GM12873 (cell line): ENCODE results near the gene ASB2.

Source experiments
- TF ChIP-seq, protein P1 (sequence below): IDR thresholded peaks from 2 replicates; pipeline ENCODE4 v1.5.1; 2012; ENCODE audit warnings: low read depth, mild to moderate bottlenecking, moderate library complexity, low read length, control low read depth; ENCODE audit not compliant: insufficient read depth; ENCODE audit errors: missing control alignments

Gene ASB2

DNA sequence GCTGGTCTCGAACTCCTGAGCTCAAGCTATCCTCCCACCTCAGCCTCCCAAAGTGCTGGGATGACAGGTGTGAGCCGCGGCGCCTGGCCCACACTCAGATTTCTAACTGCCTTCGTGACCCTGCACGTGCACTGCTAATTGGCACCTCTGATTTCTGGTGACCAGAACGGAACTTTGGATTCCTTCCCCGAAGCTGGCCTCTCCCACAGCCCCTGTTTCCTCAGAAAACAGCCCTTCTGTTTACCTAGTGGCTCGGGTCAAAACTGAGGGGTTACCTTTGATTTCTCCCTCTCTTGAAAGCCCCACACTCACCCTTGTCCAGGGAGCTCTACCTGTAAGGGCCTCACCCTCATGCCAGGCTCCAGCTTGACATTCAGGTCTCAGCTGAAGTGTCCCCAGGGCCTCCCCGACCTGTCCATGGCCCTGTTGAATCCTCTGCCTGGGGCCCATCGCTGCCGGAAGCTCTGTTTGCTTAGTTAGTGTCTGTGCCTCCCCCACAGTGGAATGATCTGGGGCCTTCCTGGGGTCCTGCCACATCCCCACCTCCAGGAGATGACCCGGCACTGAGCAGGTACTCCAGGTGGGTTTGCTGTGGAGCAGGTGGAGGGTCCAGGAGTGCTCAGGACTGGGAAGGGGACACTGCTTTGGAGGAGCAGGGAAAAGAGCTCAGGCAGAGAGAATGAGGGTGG lies 73.6 kb downstream of the ASB2 start:
- TF ChIP-seq, protein P1, sequence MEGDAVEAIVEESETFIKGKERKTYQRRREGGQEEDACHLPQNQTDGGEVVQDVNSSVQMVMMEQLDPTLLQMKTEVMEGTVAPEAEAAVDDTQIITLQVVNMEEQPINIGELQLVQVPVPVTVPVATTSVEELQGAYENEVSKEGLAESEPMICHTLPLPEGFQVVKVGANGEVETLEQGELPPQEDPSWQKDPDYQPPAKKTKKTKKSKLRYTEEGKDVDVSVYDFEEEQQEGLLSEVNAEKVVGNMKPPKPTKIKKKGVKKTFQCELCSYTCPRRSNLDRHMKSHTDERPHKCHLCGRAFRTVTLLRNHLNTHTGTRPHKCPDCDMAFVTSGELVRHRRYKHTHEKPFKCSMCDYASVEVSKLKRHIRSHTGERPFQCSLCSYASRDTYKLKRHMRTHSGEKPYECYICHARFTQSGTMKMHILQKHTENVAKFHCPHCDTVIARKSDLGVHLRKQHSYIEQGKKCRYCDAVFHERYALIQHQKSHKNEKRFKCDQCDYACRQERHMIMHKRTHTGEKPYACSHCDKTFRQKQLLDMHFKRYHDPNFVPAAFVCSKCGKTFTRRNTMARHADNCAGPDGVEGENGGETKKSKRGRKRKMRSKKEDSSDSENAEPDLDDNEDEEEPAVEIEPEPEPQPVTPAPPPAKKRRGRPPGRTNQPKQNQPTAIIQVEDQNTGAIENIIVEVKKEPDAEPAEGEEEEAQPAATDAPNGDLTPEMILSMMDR = no peak

DNA sequence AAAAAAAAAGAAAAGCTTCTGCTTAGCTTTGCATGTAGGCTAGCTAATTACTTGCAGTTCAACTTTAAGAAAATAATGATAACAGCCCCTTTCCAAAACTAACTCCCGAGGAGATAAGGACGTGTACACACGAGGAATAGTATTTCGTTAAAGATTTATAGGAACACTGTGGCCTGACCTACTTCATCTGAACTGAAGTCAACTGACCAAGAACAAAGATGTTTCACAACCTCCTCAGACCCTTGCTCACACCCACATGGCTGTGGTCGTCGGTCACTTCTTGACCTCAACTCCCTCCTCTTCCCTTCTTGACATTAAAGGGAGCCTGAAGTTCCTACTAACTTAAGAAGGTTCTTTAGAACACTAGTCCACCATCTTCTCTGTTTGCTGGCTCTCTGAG lies 74.6 kb downstream of the ASB2 start:
- TF ChIP-seq, protein P1 = no peak

DNA sequence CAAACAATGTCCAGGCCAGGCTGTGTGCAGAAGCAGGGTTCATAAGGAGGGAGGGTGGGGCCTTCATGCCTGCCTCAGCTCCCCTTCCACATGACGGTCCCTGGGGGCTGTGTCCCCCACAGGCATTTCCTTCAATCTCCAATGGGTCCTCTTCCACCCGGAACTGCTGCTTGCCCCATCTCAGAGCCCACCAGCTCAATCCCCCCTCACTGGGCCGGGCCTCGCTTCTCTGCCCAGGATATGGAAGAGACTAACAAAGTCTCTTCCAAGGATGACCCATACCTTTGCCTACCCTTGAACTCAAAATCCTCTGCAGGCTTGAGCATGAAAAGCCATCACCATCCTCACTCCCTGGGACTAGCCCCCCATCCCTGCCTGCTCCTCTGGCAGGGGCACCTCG lies 77.6 kb downstream of the ASB2 start:
- TF ChIP-seq, protein P1 = no peak

DNA sequence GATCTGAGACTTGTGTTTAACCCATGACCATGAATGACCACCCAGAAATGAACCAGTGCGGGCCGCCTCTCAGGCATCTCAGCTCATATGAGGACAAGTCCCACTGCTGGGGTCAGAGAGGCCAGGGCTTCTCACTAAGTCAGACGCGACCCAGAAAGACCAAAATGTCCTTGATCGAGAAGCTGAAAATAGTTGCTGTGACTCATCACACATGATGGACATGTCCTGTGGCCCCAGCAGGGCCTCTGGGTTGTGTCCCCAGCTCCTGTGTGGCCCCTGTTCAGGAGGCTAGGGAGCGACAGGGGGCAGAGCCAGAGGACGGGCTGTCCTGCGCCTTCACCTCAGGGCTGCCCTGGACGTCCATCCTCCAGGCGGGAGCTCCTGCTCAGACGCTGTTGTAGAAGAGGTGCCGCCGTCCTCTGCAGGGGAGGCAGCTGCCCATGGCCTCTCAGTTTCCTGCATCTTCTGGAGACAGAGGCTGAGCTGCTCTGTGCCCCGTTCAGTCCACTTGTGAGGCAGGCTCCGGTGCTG lies 78.2 kb downstream of the ASB2 start:
- TF ChIP-seq, protein P1 = no peak

DNA sequence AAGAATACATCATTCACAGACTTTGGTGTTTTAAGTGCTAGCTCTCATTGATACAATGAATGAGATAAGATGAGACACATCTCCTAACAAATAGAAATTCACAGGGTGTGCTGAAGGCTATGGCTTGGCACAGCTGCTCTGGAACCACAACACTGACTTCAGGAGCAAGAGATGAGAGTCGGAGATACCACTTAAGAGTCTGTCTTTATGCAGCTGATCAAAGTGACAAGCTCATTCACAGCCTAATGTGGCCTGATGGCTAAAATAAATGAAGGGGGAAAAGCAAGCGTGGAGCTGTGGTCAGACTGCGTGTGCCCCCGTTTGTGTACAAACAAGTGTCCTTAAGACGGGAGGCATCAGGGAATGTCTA lies 78.9 kb downstream of the ASB2 start:
- TF ChIP-seq, protein P1 = no peak

DNA sequence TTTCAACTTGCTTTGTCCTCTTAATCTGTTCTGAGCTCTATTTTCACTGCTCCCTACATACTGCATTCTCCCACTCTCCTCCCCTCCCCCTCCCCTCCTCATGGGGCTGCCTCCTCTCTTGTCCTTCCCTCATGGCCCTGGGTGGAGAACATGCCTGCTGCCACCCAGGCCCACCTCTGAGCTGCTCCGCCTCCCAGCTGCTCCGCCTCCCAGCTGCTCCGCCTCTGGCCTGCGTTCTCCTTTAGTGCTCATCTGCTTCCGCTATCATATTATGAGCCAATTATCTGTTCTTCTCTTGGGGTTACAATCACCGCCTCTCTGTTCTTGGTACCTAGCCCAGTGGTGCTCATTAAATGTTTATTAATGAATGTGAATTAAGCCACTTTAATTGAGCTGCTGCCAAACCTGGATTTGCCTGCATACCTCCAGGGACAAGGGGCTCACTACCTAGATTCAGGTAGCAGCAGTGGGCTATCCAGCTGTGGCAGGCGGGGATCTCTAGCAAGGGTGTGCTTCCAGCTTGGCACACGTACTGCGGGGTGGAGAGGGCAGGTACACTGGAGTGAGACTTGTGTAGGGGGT lies 81.3 kb downstream of the ASB2 start:
- TF ChIP-seq, protein P1 = no peak

DNA sequence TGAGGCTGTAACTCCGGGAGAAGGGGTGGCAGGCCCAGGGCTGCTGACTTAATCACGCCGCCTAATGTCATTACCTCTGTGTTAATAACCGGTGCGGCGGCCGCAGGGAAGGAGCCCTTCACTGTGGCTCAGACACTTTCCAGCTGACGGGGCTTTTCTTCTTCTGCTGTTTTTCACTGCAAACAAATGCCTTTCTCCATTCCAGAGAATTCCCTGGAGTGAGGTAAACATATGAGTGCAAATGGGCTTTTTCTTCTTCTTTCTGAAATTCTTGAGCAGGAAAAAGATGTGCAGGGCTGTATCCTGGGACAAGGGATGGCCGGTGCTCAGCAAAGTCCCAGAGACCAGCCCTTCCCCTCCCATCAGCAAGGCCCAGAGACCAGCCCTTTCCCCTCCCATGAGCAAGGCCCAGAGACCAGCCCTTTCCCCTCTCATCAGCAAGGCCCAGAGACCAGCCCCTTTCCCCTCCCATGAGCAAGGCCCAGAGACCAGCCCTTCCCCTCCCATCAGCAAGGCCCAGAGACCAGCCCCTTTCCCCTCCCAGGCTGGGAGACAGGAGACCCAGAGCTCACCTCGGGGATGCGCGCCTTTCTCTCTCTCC lies 82.6 kb downstream of the ASB2 start:
- TF ChIP-seq, protein P1 = no peak
